Kidney capillary endothelial cell (primary cell): ENCODE data around the gene COX7C.

Source experiments
- DNase-seq: peaks from one replicate; pipeline ENCODE4 v3.0.0-alpha.2; 2018; ENCODE audit warnings: low spot score

The COX7C gene

DNA sequence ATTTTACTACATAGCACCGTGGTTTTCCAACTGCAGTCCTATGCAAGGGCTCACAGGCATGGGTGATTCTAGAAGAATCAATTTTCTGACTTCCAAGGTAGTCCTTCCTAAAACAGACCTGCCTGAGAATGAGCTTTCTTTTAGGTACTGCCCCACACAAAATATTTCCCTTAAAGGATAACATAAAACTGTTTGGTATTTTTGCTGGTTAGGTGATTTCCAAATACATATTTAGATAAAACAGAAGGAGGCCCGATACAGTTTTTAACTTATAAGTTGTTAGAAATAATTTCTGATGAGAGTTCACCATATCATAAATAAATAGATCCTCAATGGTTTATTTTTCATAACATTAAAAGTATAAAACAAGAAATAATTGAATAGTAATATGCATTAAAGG lies 46.4 kb downstream of the COX7C start:
- DNase-seq: no peak

DNA sequence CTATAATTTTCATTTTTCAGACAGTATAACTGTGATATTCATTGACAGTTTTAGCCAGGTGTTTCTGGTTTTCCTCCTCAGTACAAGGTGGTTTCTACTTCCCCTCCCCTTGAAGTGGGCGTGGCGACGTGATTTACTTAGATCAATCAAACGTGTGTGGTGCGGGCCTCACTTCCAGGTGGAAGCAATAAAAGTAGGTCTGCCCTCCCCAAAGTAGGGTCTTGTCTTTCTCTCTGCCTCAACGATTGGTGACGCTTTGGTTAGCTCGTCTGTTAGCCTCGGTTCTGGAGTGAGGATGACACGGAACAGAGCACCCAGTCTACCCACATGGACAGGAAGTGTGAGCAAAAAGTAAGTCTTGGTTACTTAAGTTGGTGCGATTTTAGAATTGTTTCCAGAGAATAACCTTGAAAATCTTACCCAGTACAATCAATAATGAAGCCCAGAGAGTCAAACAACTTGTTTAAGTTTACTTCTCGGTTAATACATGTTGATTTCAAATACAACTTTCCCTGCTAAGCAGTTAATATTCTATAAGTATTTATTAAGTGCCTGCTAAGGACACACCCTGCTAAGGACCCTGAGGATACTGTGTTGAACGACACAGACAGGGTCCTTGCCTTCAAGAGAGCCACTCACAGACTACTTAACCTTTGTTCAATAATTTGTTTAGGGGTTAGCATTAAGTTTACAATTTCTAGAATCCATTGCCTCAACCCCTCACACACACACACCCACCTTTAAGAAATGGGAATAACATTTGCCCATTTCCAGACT lies 48.4 kb downstream of the COX7C start:
- no peak for DNase-seq

DNA sequence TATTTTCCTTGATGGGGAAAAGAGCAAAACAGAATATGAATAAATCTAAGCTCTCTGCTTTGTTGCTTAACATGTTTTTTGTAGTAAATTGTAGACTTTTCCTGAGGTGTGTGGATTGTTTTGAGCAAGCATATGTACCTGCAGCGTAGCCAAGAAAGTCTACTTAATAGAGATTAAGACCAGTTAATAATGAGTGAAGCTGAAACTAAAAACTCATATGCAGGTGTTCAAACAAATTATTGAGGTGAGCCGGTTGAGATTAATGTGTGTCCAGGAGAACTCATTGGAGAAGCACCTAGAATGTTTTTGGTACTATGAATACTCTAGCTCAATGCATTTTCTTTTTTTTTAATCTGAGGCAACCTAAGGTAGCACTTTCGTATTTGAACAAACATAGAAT lies 49.2 kb downstream of the COX7C start:
- no peak for DNase-seq
